HG03280 (cell line): Measurements from ENCODE around the gene PSMF1.

ENCODE experiments used
- ATAC-seq: cut with Tn5 transposase; IDR thresholded peaks from one replicate; pipeline ENCODE4 v1.9.1; 2021; ENCODE audit warnings: mild to moderate bottlenecking, moderate library complexity; ENCODE audit not compliant: unreplicated experiment

The PSMF1 gene

GRCh38 chr20:1187605-1188171 is 69.3 kb downstream of the PSMF1 start:
- no peak for ATAC-seq

GRCh38 chr20:1188347-1188746 is 69.9 kb downstream of the PSMF1 start:
- ATAC-seq: no peak

- no peak for ATAC-seq
Measured at GRCh38 chr20:1189827-1190226, 71.4 kb downstream of the PSMF1 start.

- no peak for ATAC-seq
Measured at GRCh38 chr20:1190847-1191246, 72.4 kb downstream of the PSMF1 start.

- no peak for ATAC-seq
Measured at GRCh38 chr20:1191299-1191698, 72.9 kb downstream of the PSMF1 start.

- ATAC-seq: no peak
Measured at GRCh38 chr20:1195226-1195625, 76.8 kb downstream of the PSMF1 start.

GRCh38 chr20:1196634-1197033 is 78.2 kb downstream of the PSMF1 start:
- no peak for ATAC-seq

GRCh38 chr20:1197801-1198200 is 79.4 kb downstream of the PSMF1 start:
- ATAC-seq: no peak

- no peak for ATAC-seq
Measured at GRCh38 chr20:1198751-1199150, 80.3 kb downstream of the PSMF1 start.

GRCh38 chr20:1199212-1199873 is 80.9 kb downstream of the PSMF1 start:
- ATAC-seq: no peak

- no peak for ATAC-seq
Measured at GRCh38 chr20:1199964-1200363, 81.6 kb downstream of the PSMF1 start.

- ATAC-seq: no peak
Measured at GRCh38 chr20:1202762-1203504, 84.5 kb downstream of the PSMF1 start, which contains the start of gene C20orf202. C20orf202 (plus strand) TSS chr20:1203454; CDS start chr20:1203586, 132 bp downstream.

GRCh38 chr20:1203630-1204029 is 85.2 kb downstream of the PSMF1 start:
- ATAC-seq: no peak

- ATAC-seq: no peak
Measured at GRCh38 chr20:1204113-1204512, 85.7 kb downstream of the PSMF1 start.

- no peak for ATAC-seq
Measured at GRCh38 chr20:1204576-1204975, 86.2 kb downstream of the PSMF1 start.

- no peak for ATAC-seq
Measured at GRCh38 chr20:1205802-1206201, 87.4 kb downstream of the PSMF1 start.

GRCh38 chr20:1206366-1207148 is 88.2 kb downstream of the PSMF1 start:
- ATAC-seq: no peak

- ATAC-seq: no peak
Measured at GRCh38 chr20:1207293-1207878, 89.0 kb downstream of the PSMF1 start.

GRCh38 chr20:1209447-1210387 is 91.3 kb downstream of the PSMF1 start:
- ATAC-seq: no peak

- ATAC-seq: no peak
Measured at GRCh38 chr20:1210501-1210900, 92.1 kb downstream of the PSMF1 start.
